Measurements from ENCODE around the gene SLC38A6. TPM values are rescaled to one million over a fixed set of nuclear protein-coding genes. Genes with fewer than 3 reads are reported as not detected.

Gene SLC38A6
- total and polyA plus RNA-seq, 2 of the 13 experiments (the other 11 are each of a cell fraction or from before 2014, with no cell fraction given), result 6.9 to 22.1 TPM

- TF ChIP-seq PCBP1 (IDR thresholded peaks at IDR 0.05; ENCODE audit: borderline replicate concordance, low read depth, low read length), result no peak
- peak; percentile 83 for TF ChIP-seq MAFF (IDR thresholded peaks at IDR 0.05; ENCODE audit: low read depth, low read length)
- no peak for TF ChIP-seq DDIT3 (CRISPR knock-in tag; IDR thresholded peaks at IDR 0.05)
- TF ChIP-seq ZNF644 (CRISPR knock-in tag; IDR thresholded peaks at IDR 0.05; ENCODE audit: low read depth), result no peak; the same call in 1 of the 2 replicates
- TF ChIP-seq MATR3 (CRISPR knock-in tag; IDR thresholded peaks at IDR 0.05), result no peak
- TF ChIP-seq FIP1L1 (IDR thresholded peaks at IDR 0.05; ENCODE audit: borderline replicate concordance, insufficient read depth, low read depth, low read length), result no peak
- no peak for TF ChIP-seq ZBTB21 (CRISPR knock-in tag; IDR thresholded peaks at IDR 0.05)
- TF ChIP-seq ZSCAN29 (CRISPR knock-in tag; conservative IDR thresholded peaks at IDR 0.05), result no peak
- TF ChIP-seq ZFP82 (CRISPR knock-in tag; IDR thresholded peaks at IDR 0.05; ENCODE audit: borderline replicate concordance), result no peak
- peak; percentile 58 for TF ChIP-seq SAP130 (CRISPR knock-in tag; IDR thresholded peaks at IDR 0.05; ENCODE audit: low read depth)
- TF ChIP-seq NR0B2 (CRISPR knock-in tag; IDR thresholded peaks at IDR 0.05), result no peak
- TF ChIP-seq SMARCC2 (IDR thresholded peaks at IDR 0.05), result no peak
- no peak for TF ChIP-seq ZNF367 (CRISPR knock-in tag; IDR thresholded peaks at IDR 0.05; ENCODE audit: borderline replicate concordance)
- no peak for TF ChIP-seq HMGXB3 (CRISPR knock-in tag; IDR thresholded peaks at IDR 0.05; ENCODE audit: borderline replicate concordance)
- peak; percentile 80 to 90 for TF ChIP-seq MAFK (conservative IDR thresholded peaks at IDR 0.05 in 1 of 2, IDR thresholded peaks at IDR 0.05 in 1 of 2; ENCODE audit: low read length in 2 of 2)
- peak; percentile 80 for TF ChIP-seq MAFG (CRISPR knock-in tag; IDR thresholded peaks at IDR 0.05)
- TF ChIP-seq CENPBD1 (CRISPR knock-in tag; IDR thresholded peaks at IDR 0.05; ENCODE audit: borderline replicate concordance, low read depth), result no peak
- no peak for TF ChIP-seq ZEB1 (IDR thresholded peaks at IDR 0.05; ENCODE audit: insufficient replicate concordance, low read depth)
- TF ChIP-seq TBL1XR1 (IDR thresholded peaks at IDR 0.05; ENCODE audit: borderline replicate concordance, low read length, partially characterized antibody), result no peak
- TF ChIP-seq JDP2 (CRISPR knock-in tag; IDR thresholded peaks at IDR 0.05; ENCODE audit: borderline replicate concordance), result no peak
- no peak for TF ChIP-seq ZNF749 (CRISPR knock-in tag; IDR thresholded peaks at IDR 0.05; ENCODE audit: borderline replicate concordance)
- no peak for TF ChIP-seq RBAK (CRISPR knock-in tag; IDR thresholded peaks at IDR 0.05)
- peak; percentile 7; the same call in 1 of the 2 replicates for TF ChIP-seq ZBTB25 (CRISPR knock-in tag; IDR thresholded peaks at IDR 0.05)
- no peak for TF ChIP-seq NR3C1 (CRISPR knock-in tag; IDR thresholded peaks at IDR 0.05)
These were observed 799 bp downstream of the SLC38A6 start (continued) for GRCh38 chr14:60981633-60982455.

All from HepG2 (cell line).